Muscle of back (tissue), 11 donors: Measurements from ENCODE around the gene SEC24D. TPM values are rescaled to one million over a fixed set of nuclear protein-coding genes. Genes with fewer than 3 reads are reported as not detected.

Experiments used
- DNase-seq, 3 donors: peaks; one replicate each; pipeline versions ENCODE4 v3.0.0 to v3.0.0-alpha.2; 2013
- polyA plus RNA-seq, 10 donors: library from polyadenylated mRNA; unstranded; fragments of 120-200 nt; gene quantifications; one replicate each; pipeline ENCODE4 v1.2.1, GENCODE V29; 2013; ENCODE audit not compliant: insufficient read length in 10 of 10

The SEC24D gene
- polyA plus RNA-seq, 10 donors, result 55.4 to 78.6 (median 59.6) TPM

GRCh38 chr4:118753096-118753495, 82.8 kb downstream of the SEC24D start:
- no peak for DNase-seq

DNA sequence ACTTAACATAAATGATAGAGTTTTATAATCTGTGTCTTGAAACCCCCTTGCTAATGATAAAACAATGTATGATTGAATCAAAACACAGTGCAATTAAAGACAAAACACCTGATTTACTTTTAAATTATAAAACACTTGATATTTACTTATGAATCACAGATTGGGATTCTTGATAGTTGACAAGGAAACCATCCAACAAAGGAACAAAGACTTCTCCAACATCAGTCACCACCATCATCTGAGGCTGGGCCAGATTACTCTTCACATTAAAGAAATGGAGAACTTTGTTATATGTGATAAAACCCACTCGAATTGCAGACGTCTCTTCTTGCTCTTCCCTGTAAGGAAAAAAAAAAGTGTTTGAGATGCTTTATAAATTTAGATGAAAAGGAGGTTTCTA, 83.4 kb downstream of the SEC24D start:
- DNase-seq, result no peak

GRCh38 chr4:118751629-118752323, 84.2 kb downstream of the SEC24D start:
- peak in 1 of 3 donors; percentile 36 for DNase-seq

GRCh38 chr4:118749347-118749988, 86.5 kb downstream of the SEC24D start:
- no peak for DNase-seq

GRCh38 chr4:118746251-118746919, 89.5 kb downstream of the SEC24D start:
- no peak for DNase-seq

- no peak for DNase-seq
These were observed 90.6 kb downstream of the SEC24D start for GRCh38 chr4:118745357-118745756.

DNA sequence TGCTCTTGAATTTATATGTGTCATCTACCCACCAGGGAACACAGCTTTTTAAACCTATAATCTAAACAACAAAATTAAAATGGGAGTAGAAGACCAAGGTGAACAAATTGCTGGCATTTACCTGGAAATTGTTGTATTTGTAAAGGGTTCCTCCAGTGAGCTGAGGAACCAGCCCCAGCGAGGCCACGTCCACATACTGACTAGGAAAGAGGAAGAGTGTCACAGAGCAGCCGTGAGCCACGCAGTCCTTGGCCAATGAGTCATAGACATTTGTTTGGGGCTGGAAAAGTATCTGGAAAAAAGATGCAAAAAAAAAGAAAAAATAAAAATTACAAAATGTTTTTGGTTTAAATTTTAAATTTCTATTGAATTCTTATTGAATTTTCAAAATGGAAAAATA, 92.1 kb downstream of the SEC24D start:
- DNase-seq, result no peak

DNA sequence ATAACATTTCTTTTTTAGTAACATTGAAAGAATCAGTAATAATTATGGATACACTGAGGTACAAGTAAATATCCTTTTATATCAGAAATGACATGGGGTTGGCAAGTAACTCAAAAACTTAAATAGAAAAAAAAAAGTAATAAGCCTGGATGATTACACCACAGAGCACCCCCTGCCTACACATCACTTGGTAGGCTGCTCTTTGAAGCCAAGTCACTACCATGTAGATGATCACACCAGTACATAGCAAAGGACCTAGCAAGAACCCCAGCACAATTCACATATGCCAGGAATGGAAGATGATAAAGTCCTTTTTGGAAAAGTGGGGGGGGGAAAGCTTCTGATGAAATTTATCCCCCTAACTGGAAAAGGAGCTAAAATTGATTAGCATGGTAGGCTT, 93.9 kb downstream of the SEC24D start:
- no peak for DNase-seq

- DNase-seq, result peak in 1 of 3 donors; percentile 22
These were observed 94.5 kb downstream of the SEC24D start for GRCh38 chr4:118741301-118741855.

DNA sequence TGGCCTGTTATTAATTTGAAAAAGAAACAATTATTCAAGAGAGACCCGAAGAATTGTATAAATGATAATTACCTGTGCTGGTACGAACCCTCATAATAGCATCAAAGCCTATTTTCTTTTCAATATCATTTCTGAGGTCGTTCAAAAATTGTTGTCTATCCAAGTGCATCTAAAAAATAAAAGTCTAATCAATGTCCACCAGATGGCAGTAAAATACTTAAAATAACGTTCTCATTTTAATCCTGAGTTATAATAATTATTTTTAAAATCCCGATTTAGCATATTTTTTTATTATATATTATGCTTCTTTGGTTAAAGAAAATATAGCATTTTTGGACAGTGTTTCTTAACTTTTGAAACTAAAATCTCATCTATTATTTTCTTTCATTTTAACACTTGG, 95.1 kb downstream of the SEC24D start:
- no peak for DNase-seq

- DNase-seq, result no peak
These were observed 96.8 kb downstream of the SEC24D start for GRCh38 chr4:118739022-118739713.

GRCh38 chr4:118738090-118738489, 97.8 kb downstream of the SEC24D start:
- no peak for DNase-seq

GRCh38 chr4:118736900-118737299, 99.0 kb downstream of the SEC24D start:
- DNase-seq, result no peak

- DNase-seq, result no peak
These were observed 101.3 kb downstream of the SEC24D start for GRCh38 chr4:118734491-118735205.

- no peak for DNase-seq
These were observed 103.2 kb downstream of the SEC24D start for GRCh38 chr4:118732591-118733330.

DNA sequence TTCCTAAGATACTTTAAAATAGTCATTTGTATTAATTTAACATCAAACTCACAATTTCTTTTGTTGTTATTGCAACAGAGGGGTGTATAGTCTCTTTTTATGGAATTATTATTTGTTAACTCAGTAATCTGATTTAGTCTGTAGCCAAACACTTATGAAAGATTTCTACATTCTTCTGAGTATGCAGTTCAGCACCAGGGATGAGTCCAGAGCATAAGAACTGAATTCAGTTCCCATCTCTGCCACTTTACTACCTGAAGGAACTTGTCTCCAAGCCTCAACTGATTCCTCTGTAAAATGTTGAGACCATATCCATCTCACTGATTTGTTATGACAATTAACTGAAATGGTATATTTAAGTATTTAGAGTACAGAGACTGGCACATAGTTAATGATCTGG, 105.2 kb downstream of the SEC24D start:
- DNase-seq, result no peak

DNA sequence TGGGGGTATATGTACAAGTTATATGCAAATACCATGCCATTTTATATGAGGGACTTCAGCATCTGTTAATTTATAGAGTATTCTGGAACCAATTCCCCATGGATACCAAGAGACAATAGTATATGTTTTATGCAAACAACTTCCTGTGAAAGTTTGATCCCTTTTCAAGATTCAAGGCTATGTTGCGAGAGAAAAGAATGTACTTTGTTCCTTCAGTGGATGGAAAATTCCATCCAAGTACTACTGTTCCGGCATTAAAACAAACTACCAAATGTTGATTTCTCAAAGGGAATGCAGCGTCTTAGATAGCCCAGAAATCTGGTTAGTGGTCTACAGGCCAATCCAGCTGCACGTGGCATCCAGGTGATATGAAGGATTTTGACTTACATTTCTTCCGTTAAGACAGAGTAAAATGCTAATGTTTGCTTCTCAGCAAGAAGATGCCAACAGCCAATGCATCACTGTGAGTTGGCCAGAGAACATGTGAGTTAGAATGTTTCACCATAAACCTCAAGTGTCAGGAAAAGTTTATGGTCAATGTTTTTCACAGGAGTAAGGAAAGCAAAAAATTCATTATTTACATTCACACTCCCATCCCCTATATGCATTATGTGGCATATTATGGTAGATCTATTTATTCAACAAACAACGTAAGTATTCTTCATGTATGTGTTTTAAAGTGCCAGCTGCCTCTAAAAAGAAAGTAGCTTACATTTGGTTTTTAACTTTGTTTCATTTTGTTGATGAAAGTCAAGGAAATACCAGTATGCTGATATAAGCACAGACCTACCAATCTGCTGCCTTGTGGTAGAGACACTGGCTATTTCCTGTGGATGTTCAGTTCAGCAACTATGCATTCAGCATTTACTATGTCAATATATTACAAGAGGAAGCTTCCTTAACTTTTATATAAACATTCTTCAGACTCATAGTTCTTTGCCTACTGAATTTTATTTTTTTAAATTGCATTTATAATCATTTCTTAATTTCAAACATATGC, 106.3 kb downstream of the SEC24D start:
- DNase-seq, result no peak

DNA sequence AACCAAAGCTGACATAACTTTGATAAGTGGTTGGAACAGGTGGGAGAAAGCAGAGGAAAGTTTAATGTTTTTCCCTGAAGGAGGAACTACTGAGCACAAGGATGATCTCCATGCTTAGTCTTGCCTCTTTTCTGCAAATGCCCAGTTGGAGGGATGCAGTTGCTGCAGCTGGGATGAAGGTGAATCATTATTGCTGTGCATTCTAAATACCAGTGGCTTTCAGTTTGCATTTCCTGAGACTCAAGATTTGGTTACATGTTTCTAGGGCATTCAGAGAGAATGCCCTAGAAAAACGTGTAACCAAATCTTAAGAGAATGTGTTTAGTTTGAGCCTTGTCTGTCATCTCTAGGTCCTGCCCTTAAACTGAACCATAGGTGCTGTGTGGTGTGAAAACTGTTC, 108.6 kb downstream of the SEC24D start:
- DNase-seq, result no peak

DNA sequence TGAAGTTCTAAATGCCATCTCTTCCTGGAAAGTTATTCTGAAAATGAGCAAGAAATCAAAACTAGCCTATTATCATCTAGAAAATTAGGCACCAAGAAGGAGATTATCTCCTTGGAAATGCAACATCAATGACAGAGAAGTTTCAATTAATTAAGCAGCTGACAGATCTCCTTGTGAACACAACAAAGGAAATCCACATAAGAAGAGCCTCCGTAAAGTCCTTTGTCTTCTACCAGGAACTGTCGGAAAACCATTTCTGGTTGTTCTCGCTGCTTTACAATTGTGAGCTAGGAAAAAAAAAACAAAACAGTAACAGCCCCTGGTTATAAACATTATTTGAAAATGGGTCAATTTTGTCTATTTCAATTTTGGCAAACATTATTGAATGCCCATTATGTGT, 112.6 kb downstream of the SEC24D start:
- no peak for DNase-seq
